ENCODE measurements around the gene SPINK9.

DNA sequence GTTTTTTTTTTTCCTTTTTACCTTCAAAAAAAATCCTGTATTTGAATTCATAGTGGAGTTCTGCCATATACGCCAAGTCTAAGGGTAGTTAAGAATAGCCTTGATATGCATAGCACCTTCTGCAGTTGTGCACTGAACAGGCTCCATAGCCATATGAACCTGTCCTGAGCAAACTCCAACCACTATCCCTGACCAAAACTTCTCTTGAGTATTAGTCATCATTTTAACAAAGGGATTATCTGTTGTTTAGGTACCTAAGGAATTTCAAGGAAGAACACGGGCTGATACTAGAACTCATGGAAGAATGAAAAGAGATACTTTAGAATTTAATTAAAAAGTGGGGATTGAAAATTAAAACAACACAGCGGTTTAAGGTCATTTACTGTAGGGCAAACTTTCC lies 46.5 kb downstream of the SPINK9 start:
- TF ChIP-seq, protein P1, sequence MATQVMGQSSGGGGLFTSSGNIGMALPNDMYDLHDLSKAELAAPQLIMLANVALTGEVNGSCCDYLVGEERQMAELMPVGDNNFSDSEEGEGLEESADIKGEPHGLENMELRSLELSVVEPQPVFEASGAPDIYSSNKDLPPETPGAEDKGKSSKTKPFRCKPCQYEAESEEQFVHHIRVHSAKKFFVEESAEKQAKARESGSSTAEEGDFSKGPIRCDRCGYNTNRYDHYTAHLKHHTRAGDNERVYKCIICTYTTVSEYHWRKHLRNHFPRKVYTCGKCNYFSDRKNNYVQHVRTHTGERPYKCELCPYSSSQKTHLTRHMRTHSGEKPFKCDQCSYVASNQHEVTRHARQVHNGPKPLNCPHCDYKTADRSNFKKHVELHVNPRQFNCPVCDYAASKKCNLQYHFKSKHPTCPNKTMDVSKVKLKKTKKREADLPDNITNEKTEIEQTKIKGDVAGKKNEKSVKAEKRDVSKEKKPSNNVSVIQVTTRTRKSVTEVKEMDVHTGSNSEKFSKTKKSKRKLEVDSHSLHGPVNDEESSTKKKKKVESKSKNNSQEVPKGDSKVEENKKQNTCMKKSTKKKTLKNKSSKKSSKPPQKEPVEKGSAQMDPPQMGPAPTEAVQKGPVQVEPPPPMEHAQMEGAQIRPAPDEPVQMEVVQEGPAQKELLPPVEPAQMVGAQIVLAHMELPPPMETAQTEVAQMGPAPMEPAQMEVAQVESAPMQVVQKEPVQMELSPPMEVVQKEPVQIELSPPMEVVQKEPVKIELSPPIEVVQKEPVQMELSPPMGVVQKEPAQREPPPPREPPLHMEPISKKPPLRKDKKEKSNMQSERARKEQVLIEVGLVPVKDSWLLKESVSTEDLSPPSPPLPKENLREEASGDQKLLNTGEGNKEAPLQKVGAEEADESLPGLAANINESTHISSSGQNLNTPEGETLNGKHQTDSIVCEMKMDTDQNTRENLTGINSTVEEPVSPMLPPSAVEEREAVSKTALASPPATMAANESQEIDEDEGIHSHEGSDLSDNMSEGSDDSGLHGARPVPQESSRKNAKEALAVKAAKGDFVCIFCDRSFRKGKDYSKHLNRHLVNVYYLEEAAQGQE (IDR thresholded peaks at IDR 0.05; ENCODE audit: insufficient read depth in 1 of 2, low read depth in 2 of 2, low read length in 2 of 2) = no peak
- TF ChIP-seq POLR2AphosphoS5 (IDR thresholded peaks at IDR 0.05; ENCODE audit: low read depth, low read length) = no peak
- TF ChIP-seq TAF1 (IDR thresholded peaks at IDR 0.05; ENCODE audit: borderline replicate concordance, insufficient read depth, low read length) = no peak
